HG02588 (cell line): ENCODE data around the gene TUBB.
"Not testable (repeated sequence)": the region's sequence is repeated elsewhere in the genome, so short reads cannot be mapped to it uniquely, and the experiment has no call there.

Experiments
- ATAC-seq: cut with Tn5 transposase; IDR thresholded peaks from one replicate; pipeline ENCODE4 v1.9.1; 2021; ENCODE audit warnings: mild to moderate bottlenecking, moderate library complexity; ENCODE audit not compliant: unreplicated experiment

TUBB gene

GRCh38 chr6:30756405-30757003 is 36.4 kb downstream of the TUBB start:
- ATAC-seq = not testable (repeated sequence)

- no peak for ATAC-seq
Observed at GRCh38 chr6:30757261-30757904, 37.2 kb downstream of the TUBB start.

GRCh38 chr6:30759575-30760239 is 39.6 kb downstream of the TUBB start:
- no peak for ATAC-seq

GRCh38 chr6:30760549-30760948 is 40.4 kb downstream of the TUBB start:
- ATAC-seq = no peak

- no peak for ATAC-seq
Observed at GRCh38 chr6:30761791-30762429, 41.8 kb downstream of the TUBB start.

- no peak for ATAC-seq
Observed at GRCh38 chr6:30763155-30763617, 43.0 kb downstream of the TUBB start.

- no peak for ATAC-seq
Observed at GRCh38 chr6:30763618-30764489, 43.7 kb downstream of the TUBB start.

- ATAC-seq = not testable (repeated sequence)
Observed at GRCh38 chr6:30764490-30765043, 44.4 kb downstream of the TUBB start.

GRCh38 chr6:30765495-30765894 is 45.3 kb downstream of the TUBB start:
- ATAC-seq = not testable (repeated sequence)

GRCh38 chr6:30766461-30767157 is 46.5 kb downstream of the TUBB start:
- ATAC-seq = no peak

GRCh38 chr6:30767158-30767943 is 47.2 kb downstream of the TUBB start:
- peak; percentile 47 for ATAC-seq

GRCh38 chr6:30767944-30768301 is 47.8 kb downstream of the TUBB start:
- ATAC-seq = no peak

GRCh38 chr6:30768634-30769087 is 48.5 kb downstream of the TUBB start:
- ATAC-seq = no peak

- ATAC-seq = no peak
Observed at GRCh38 chr6:30769088-30769852, 49.1 kb downstream of the TUBB start.

- no peak for ATAC-seq
Observed at GRCh38 chr6:30769853-30770524, 49.8 kb downstream of the TUBB start.

GRCh38 chr6:30770592-30770991 is 50.4 kb downstream of the TUBB start:
- ATAC-seq = no peak

- ATAC-seq = no peak
Observed at GRCh38 chr6:30774701-30775100, 54.5 kb downstream of the TUBB start.
